Caco-2 (cell line): ENCODE measurements around the gene DIP2A. TPM values are rescaled to one million over a fixed set of nuclear protein-coding genes. Genes with fewer than 3 reads are reported as not detected.

Experiments
- BruUV-seq: library from RNA; stranded (reverse); fragments of 400-500 nt; replicated peaks from 2 replicates; lab custom pipeline; 2021; lab: Mats Ljungman, UMichigan
- CTCF ChIA-PET: fragments of 300-600 bp; sonication (Branson Sonifier 250); formaldehyde crosslinking; loops from one replicate; lab custom pipeline; 2022; ENCODE audit warnings: antibody characterized with exemption; lab: Charles Lee
- POLR2A ChIA-PET: fragments of 300-600 bp; sonication (Branson Sonifier 250); formaldehyde crosslinking; loops from one replicate; lab custom pipeline; 2022; ENCODE audit warnings: antibody characterized with exemption; lab: Charles Lee
- DNase-seq, 2 experiments: peaks; one replicate each; pipeline versions ENCODE4 v3.0.0 to v3.0.0-alpha.2; 2020 to 2022
- H3K27me3 ChIP-seq: replicated peaks from 2 replicates; pipeline ENCODE4 v1.6.0; 2011; ENCODE audit warnings: low read length; ENCODE audit not compliant: control insufficient read depth, insufficient read depth
- H3K36me3 ChIP-seq: 2 replicates; pipeline ENCODE4 v1.5.1; 2011; ENCODE audit warnings: low read length; ENCODE audit not compliant: control insufficient read depth, insufficient read depth
- H3K4me1 ChIP-seq: fragments of 250-450 bp; sonication (Bioruptor Pico); 2 replicates; pipeline ENCODE4 v1.5.1; 2020; ENCODE audit warnings: mild to moderate bottlenecking
- H3K4me3 ChIP-seq: 2 replicates; pipeline ENCODE4 v1.5.1; 2011; ENCODE audit warnings: low read depth, mild to moderate bottlenecking, control low read depth, low read length
- H3K9me3 ChIP-seq: fragments of 250-450 bp; sonication (Bioruptor Pico); 2 replicates; pipeline ENCODE4 v1.5.1; 2020; ENCODE audit warnings: mild to moderate bottlenecking, moderate library complexity
- H3K27ac Mint-ChIP-seq: one replicate; pipeline ENCODE4 v1.8.0; 2022; ENCODE audit warnings: mixed read lengths; ENCODE audit not compliant: unreplicated experiment
- H3K27me3 Mint-ChIP-seq: one replicate; pipeline ENCODE4 v1.8.0; 2022; ENCODE audit warnings: mixed read lengths; ENCODE audit not compliant: insufficient read depth, unreplicated experiment
- H3K36me3 Mint-ChIP-seq: one replicate; pipeline ENCODE4 v1.8.0; 2022; ENCODE audit warnings: mild to moderate bottlenecking, mixed read lengths; ENCODE audit not compliant: insufficient read depth, unreplicated experiment
- H3K4me1 Mint-ChIP-seq: one replicate; pipeline ENCODE4 v1.8.0; 2022; ENCODE audit warnings: low read depth, mixed read lengths; ENCODE audit not compliant: unreplicated experiment
- H3K4me3 Mint-ChIP-seq: one replicate; pipeline ENCODE4 v1.8.0; 2022; ENCODE audit warnings: mild to moderate bottlenecking, moderate library complexity, mixed read lengths; ENCODE audit not compliant: unreplicated experiment
- H3K9me3 Mint-ChIP-seq: one replicate; pipeline ENCODE4 v1.8.0; 2022; ENCODE audit warnings: mixed read lengths; ENCODE audit not compliant: unreplicated experiment
- intact Hi-C: fragments of 100-400 bp; cut with micrococcal nuclease; formaldehyde crosslinking; loops from one replicate; pipeline ENCODE4 v1.10.0; 2022; ENCODE audit not compliant: unreplicated experiment
- total RNA-seq: library from RNA; stranded (reverse); gene quantifications from 2 replicates; pipeline ENCODE4 v1.2.3, GENCODE V29; 2022
- TF ChIP-seq, protein P1 (sequence below), 2 experiments: fragments of 200-600 bp in 1 of 2; IDR thresholded peaks; 1 replicate in 1 of 2; 2 replicates in 1 of 2; pipeline versions ENCODE4 v1.5.1 to v1.8.0; 2011 to 2022; ENCODE audit warnings: antibody characterized with exemption in 1 of 2, control low read depth in 1 of 2, inconsistent platforms in 1 of 2, low read depth in 1 of 2, low read length in 1 of 2, mild to moderate bottlenecking in 1 of 2, moderate library complexity in 1 of 2; ENCODE audit not compliant: insufficient read depth in 1 of 2, severe bottlenecking in 1 of 2, unreplicated experiment in 1 of 2

The DIP2A gene
- total RNA-seq, 1 experiment from 2014 or later = 44.6 TPM

DNA sequence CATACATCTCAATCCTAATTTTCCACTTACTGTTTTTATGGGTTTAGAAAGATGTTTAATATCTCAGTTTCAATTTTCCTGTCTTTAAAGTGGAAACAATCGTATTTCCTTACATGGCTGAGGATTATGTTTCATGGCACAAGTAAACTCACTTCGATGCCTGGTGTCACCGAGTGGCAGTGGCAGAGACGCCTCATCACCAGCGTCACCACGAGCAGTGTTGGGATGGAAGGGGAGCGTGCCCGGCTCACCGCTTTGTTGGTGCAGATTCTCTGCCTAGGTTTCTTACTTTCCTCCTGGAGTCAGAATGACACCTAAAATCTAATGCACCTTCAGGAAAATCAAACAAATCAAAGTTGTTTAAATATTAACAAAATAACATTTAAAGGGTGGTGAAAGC, 48.2 kb upstream of the DIP2A start:
- Mint-ChIP-seq H3K36me3 (peaks cover 37% of the 10 kb centered on the region), H3K27me3 (no peaks in the 10 kb centered on the region), H3K4me3 (no peak overlapping the region), H3K4me1 (no peaks in the 10 kb centered on the region), H3K9me3 (no peaks in the 10 kb centered on the region), H3K27ac (no peak overlapping the region)
- Histone ChIP-seq H3K9me3 (no peaks in the 10 kb centered on the region), H3K4me3 (no peak overlapping the region), H3K27me3 (no peaks in the 10 kb centered on the region), H3K4me1 (no peaks in the 10 kb centered on the region), H3K36me3 (no peaks in the 10 kb centered on the region)
- TF ChIP-seq, protein P1, sequence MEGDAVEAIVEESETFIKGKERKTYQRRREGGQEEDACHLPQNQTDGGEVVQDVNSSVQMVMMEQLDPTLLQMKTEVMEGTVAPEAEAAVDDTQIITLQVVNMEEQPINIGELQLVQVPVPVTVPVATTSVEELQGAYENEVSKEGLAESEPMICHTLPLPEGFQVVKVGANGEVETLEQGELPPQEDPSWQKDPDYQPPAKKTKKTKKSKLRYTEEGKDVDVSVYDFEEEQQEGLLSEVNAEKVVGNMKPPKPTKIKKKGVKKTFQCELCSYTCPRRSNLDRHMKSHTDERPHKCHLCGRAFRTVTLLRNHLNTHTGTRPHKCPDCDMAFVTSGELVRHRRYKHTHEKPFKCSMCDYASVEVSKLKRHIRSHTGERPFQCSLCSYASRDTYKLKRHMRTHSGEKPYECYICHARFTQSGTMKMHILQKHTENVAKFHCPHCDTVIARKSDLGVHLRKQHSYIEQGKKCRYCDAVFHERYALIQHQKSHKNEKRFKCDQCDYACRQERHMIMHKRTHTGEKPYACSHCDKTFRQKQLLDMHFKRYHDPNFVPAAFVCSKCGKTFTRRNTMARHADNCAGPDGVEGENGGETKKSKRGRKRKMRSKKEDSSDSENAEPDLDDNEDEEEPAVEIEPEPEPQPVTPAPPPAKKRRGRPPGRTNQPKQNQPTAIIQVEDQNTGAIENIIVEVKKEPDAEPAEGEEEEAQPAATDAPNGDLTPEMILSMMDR (IDR thresholded peaks at IDR 0.05; ENCODE audit: insufficient read depth in 1 of 2, low read depth in 1 of 2, low read length in 1 of 2, severe bottlenecking in 1 of 2, unreplicated experiment in 1 of 2) = no peak
- BruUV-seq = no TSS peak
- intact Hi-C loops = no loop called here
- CTCF ChIA-PET = no interaction called here
- POLR2A ChIA-PET = no interaction called here
- no peak for DNase-seq

DNA sequence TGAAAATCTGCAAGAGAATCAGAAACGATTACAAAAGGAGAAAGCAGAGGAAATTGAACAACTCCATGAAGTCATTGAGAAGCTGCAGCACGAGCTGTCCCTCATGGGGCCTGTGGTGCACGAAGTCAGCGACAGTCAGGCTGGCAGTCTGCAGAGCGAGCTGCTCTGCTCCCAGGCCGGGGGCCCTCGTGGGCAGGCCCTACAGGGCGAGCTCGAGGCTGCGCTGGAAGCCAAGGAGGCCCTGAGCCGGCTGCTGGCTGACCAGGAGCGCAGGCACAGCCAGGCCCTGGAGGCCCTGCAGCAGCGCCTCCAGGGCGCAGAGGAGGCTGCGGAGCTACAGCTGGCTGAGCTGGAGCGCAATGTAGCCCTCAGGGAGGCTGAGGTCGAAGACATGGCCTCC, 47.5 kb upstream of the DIP2A start:
- TF ChIP-seq, protein P1 (IDR thresholded peaks at IDR 0.05; ENCODE audit: insufficient read depth in 1 of 2, low read depth in 1 of 2, low read length in 1 of 2, severe bottlenecking in 1 of 2, unreplicated experiment in 1 of 2) = no peak
- Histone ChIP-seq H3K9me3 (no peaks in the 10 kb centered on the region), H3K36me3 (no peaks in the 10 kb centered on the region), H3K27me3 (no peaks in the 10 kb centered on the region), H3K4me1 (no peaks in the 10 kb centered on the region), H3K4me3 (no peak overlapping the region)
- Mint-ChIP-seq H3K36me3 (peaks cover 44% of the 10 kb centered on the region), H3K27me3 (no peaks in the 10 kb centered on the region), H3K9me3 (no peaks in the 10 kb centered on the region), H3K4me1 (no peaks in the 10 kb centered on the region), H3K4me3 (no peak overlapping the region), H3K27ac (no peak overlapping the region)
- DNase-seq = no peak
- ChIA-PET POLR2A (no interaction called here), CTCF (no interaction called here)
- BruUV-seq = TSS peak; percentile 89
- intact Hi-C loops = no loop called here

DNA sequence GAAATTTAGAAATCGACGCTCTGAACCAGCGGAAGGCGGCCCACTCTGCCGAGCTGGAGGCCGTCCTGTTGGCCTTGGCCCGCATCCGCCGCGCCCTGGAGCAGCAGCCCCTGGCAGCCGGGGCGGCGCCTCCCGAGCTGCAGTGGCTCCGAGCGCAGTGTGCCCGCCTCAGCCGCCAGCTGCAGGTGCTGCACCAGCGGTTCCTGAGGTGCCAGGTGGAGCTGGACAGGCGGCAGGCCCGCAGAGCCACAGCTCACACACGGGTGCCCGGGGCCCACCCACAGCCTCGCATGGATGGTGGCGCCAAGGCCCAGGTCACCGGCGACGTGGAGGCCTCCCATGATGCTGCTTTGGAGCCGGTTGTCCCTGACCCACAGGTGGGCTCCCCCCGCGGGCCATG, 47.0 kb upstream of the DIP2A start:
- intact Hi-C loops = no loop called here
- Histone ChIP-seq H3K4me3 (no peak overlapping the region), H3K9me3 (no peaks in the 10 kb centered on the region), H3K36me3 (no peaks in the 10 kb centered on the region), H3K27me3 (no peaks in the 10 kb centered on the region), H3K4me1 (no peaks in the 10 kb centered on the region)
- Mint-ChIP-seq H3K4me3 (no peak overlapping the region), H3K27me3 (no peaks in the 10 kb centered on the region), H3K4me1 (no peaks in the 10 kb centered on the region), H3K27ac (no peak overlapping the region), H3K9me3 (no peaks in the 10 kb centered on the region), H3K36me3 (peaks cover 49% of the 10 kb centered on the region)
- no TSS peak for BruUV-seq
- TF ChIP-seq, protein P1 (IDR thresholded peaks at IDR 0.05; ENCODE audit: insufficient read depth in 1 of 2, low read depth in 1 of 2, low read length in 1 of 2, severe bottlenecking in 1 of 2, unreplicated experiment in 1 of 2) = no peak
- ChIA-PET CTCF (no interaction called here), POLR2A (no interaction called here)
- no peak for DNase-seq
